ENCODE results near the gene SAE1. TPM values are rescaled to one million over a fixed set of nuclear protein-coding genes. Genes with fewer than 3 reads are reported as not detected.
A peak's percentile ranks its signal among the peaks of the same experiment; 100 is the strongest.

SAE1 gene
- polyA plus RNA-seq, 2 of the 4 experiments (the other 2 are of a cell fraction) = 206 to 249 TPM

DNA sequence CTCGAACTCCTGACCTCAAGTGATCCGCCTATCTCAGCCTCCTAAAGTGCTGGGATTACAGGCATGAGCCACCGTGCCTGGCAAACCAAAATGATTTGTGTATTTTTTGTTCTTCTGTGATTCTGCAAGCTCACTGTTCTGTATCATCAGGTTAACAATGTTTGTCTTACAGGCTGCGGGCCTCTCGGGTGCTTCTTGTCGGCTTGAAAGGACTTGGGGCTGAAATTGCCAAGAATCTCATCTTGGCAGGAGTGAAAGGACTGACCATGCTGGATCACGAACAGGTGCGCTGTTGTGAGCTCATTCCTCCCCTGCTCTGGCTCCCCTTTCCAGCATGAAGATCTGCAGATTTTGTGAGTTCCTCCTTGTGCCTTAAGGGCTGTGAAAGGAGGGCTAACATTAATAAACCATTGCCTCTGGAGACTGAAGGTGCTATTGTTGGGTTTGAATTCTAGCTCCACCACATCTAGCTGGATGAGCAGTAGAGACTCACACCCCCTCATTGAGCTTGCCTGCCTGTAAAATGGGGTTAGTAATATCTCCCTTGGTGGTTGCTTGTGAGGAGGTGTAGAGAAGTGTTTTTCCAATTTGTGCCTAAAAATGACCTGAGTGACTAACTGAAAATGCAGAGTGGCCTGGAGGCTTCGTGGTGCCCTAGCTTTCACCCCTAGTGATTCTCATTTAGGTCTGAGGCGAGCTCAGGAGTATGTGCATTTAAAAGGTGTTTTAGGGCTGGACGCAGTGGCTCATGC lies 12.9 kb downstream of the SAE1 start:
- no peak overlapping the region for H3K4me3 ChIP-seq
- ATAC-seq = no peak
- TF ChIP-seq HOXB5 (CRISPR knock-in tag; IDR thresholded peaks at IDR 0.05) (no peak), MAZ (IDR thresholded peaks at IDR 0.05; ENCODE audit: borderline replicate concordance, low read depth, low read length) (no peak), PHF8 (IDR thresholded peaks at IDR 0.05; ENCODE audit: borderline replicate concordance, low read depth) (no peak), TP53 (CRISPR knock-in tag; IDR thresholded peaks at IDR 0.05) (no peak), EHF (CRISPR knock-in tag; IDR thresholded peaks at IDR 0.05) (no peak), POLR2A (IDR thresholded peaks at IDR 0.05; ENCODE audit: low read length) (no peak), EP300 (IDR thresholded peaks at IDR 0.05) (no peak), HOXB13 (CRISPR knock-in tag; IDR thresholded peaks at IDR 0.05; ENCODE audit: low read depth) (no peak)
- no peak for DNase-seq (ENCODE audit: low read depth in 1 of 2, low spot score in 1 of 2)
- H3K4me2 ChIP-seq = peak overlapping the region; percentile 44
- CTCF ChIA-PET = interaction anchor here (0.6 to 26.9 kb wide), 10 partner anchors 11 to 130 kb away, joined by 3 to 364 read pairs (median 5); partner anchors contain the start of gene SAE1
- POLR2A ChIA-PET = interaction anchor here (0.7 to 1.2 kb wide), 2 partner anchors 101 to 527 kb away, joined by 3 read pairs; no protein-coding TSS in a partner anchor
- 77% methylated on average over 11 of the region's 11 CpGs for WGBS (ENCODE audit: missing lambda C conversion rate)
- H3K27ac ChIP-seq = peak overlapping the region in 1 of 2 experiments; percentile 29; a peak in 3 of 6 replicates
- H3K9me3 ChIP-seq = no peaks in the 10 kb centered on the region
- no peak for FAIRE-seq
- H3K4me1 ChIP-seq = peaks cover 34% of the 10 kb centered on the region

DNA sequence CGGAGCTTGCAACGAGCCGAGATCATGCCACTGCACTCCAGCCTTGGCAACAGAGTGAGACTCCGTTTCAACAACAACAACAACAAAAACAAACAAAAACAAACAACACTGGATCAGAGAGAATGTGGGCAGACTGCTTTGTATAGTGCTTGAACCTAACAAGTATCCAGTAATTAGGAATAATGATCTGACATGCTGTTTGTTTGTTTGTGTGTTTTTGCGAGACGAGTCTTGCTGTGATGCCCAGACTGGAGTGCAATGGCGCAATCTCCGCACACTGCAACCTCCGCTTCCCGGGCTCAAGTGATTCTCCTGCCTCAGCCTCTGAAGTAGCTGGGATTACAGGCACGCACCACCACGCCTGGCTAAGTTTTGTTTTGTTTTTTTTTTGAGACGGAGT lies 14.0 kb downstream of the SAE1 start:
- Histone ChIP-seq H3K27ac (no peak overlapping the region), H3K4me2 (no peak overlapping the region), H3K9me3 (no peaks in the 10 kb centered on the region), H3K4me3 (no peak overlapping the region), H3K4me1 (peaks cover 34% of the 10 kb centered on the region)
- CTCF ChIA-PET = interaction anchor here (0.6 to 26.9 kb wide), 10 partner anchors 12 to 205 kb away, joined by 3 to 364 read pairs (median 5); partner anchors contain the start of genes DHX34 and SAE1
- TF ChIP-seq, protein P1, sequence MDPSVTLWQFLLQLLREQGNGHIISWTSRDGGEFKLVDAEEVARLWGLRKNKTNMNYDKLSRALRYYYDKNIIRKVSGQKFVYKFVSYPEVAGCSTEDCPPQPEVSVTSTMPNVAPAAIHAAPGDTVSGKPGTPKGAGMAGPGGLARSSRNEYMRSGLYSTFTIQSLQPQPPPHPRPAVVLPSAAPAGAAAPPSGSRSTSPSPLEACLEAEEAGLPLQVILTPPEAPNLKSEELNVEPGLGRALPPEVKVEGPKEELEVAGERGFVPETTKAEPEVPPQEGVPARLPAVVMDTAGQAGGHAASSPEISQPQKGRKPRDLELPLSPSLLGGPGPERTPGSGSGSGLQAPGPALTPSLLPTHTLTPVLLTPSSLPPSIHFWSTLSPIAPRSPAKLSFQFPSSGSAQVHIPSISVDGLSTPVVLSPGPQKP (IDR thresholded peaks at IDR 0.05; ENCODE audit: low read depth, low read length) = no peak
- TF ChIP-seq MAFK (IDR thresholded peaks at IDR 0.05; ENCODE audit: partially characterized antibody) = no peak
- no peak for TF ChIP-seq PHF8 (IDR thresholded peaks at IDR 0.05; ENCODE audit: borderline replicate concordance, low read depth)
- TF ChIP-seq NPAS2 (CRISPR knock-in tag; IDR thresholded peaks at IDR 0.05; ENCODE audit: borderline replicate concordance) = no peak
- TF ChIP-seq BHLHE40 (IDR thresholded peaks at IDR 0.05; ENCODE audit: low read depth, low read length) = no peak
- no peak for TF ChIP-seq EHF (CRISPR knock-in tag; IDR thresholded peaks at IDR 0.05)
- TF ChIP-seq RNF2 (IDR thresholded peaks at IDR 0.05; ENCODE audit: borderline replicate concordance, low read depth) = no peak
- no peak for TF ChIP-seq RAD21 (conservative IDR thresholded peaks at IDR 0.05 in 1 of 2, IDR thresholded peaks at IDR 0.05 in 1 of 2)
- no peak for TF ChIP-seq KDM5A (IDR thresholded peaks at IDR 0.05)
- no peak for TF ChIP-seq MYC (IDR thresholded peaks at IDR 0.05; ENCODE audit: borderline replicate concordance, low read length)
- FAIRE-seq (no peak), ATAC-seq (no peak), DNase-seq (ENCODE audit: low read depth in 1 of 2, low spot score in 1 of 2) (no peak)
- WGBS (ENCODE audit: missing lambda C conversion rate) = 94% methylated on average over 13 of the region's 13 CpGs
- POLR2A ChIA-PET = no interaction called here

DNA sequence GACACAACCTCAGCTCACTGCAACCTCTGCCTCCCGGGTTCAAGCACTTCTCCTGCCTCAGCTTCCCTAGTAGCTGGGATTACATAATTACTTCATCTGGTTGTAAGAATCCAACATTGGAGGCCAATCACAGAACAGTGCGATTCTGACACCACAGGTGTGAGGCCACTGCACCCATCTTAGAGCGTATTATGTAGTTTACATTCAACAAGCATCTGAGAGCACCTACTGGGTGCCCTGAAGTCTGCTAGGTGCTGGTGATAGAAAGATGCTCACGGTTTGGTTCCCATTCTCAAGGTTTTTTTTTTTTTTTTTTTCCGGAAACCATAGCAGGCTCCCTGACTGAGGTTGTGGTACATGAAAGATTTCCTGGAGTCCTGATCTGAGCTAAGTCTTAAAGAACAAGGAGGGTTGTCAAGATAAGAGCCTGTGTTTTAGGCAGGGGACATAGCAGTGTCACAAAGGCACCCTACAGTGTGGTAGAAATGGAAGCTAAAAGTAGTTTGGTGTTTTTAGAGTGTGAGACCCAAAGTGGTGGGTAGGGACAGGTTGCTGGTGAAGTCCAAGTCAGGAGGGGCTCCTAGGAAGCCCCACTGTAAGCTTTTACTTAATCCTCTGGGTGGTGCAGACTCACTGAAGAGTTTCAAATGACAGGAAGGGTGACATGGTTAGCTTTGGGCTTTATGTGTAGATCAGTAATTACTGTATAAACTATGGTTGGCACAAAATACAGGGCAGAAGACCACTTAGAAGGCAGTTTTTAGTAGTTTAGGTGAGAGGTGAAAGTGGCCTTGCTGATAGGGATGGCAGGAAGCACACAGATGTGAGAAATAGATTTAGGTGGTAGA lies 15.2 kb downstream of the SAE1 start:
- no peak for TF ChIP-seq KDM5A (IDR thresholded peaks at IDR 0.05)
- no peak for TF ChIP-seq HOXB5 (CRISPR knock-in tag; IDR thresholded peaks at IDR 0.05)
- DNase-seq (ENCODE audit: low read depth in 1 of 2, low spot score in 1 of 2) = no peak
- Histone ChIP-seq H3K4me3 (no peak overlapping the region), H3K9me3 (no peaks in the 10 kb centered on the region), H3K4me1 (peaks cover 30% of the 10 kb centered on the region), H3K27ac (no peak overlapping the region), H3K4me2 (no peak overlapping the region)
- WGBS (ENCODE audit: missing lambda C conversion rate) = 92% methylated on average over 5 of the region's 5 CpGs
- no peak for ATAC-seq
- no peak for FAIRE-seq
- ChIA-PET POLR2A (interaction anchor here (0.5 to 1.4 kb wide), 5 partner anchors 9 to 79 kb away, joined by 3 to 4 read pairs (median 3); partner anchors contain the start of gene ZC3H4), CTCF (interaction anchor here (0.7 to 26.9 kb wide), 16 partner anchors 9 to 1327 kb away, joined by 3 to 364 read pairs (median 6); partner anchors contain the start of genes DHX34 and SAE1)
